Psoas muscle (tissue), 8 donors: ENCODE results near the gene TMCO5A. TPM values are rescaled to one million over a fixed set of nuclear protein-coding genes. Genes with fewer than 3 reads are reported as not detected.

ENCODE experiments used
- ATAC-seq, 4 donors: fragments of 200-7000 bp; cut with Tn5 transposase; one replicate each; pipeline ENCODE4 v1.9.1; 2020; ENCODE audit warnings: moderate library complexity in 3 of 4, mild to moderate bottlenecking in 2 of 4
- DNase-seq, 2 donors: peaks; one replicate each; pipeline ENCODE4 v3.0.0-alpha.2; 2020
- H3K27ac ChIP-seq: fragments of 200-600 bp; one replicate; pipeline ENCODE4 v1.8.0; 2022
- H3K27me3 ChIP-seq, 3 donors: fragments of 200-600 bp in 1 of 3; one replicate each; pipeline versions ENCODE4 v1.6.1 to v1.8.0; 2013 to 2022; ENCODE audit warnings: low read length in 2 of 3, mild to moderate bottlenecking in 2 of 3, moderate library complexity in 1 of 3; ENCODE audit not compliant: insufficient read depth in 3 of 3
- H3K36me3 ChIP-seq, 2 donors: fragments of 200-600 bp in 1 of 2; one replicate each; pipeline versions ENCODE4 v1.6.1 to v1.8.0; 2013 to 2022; ENCODE audit warnings: low read depth in 1 of 2, mild to moderate bottlenecking in 1 of 2, moderate library complexity in 1 of 2; ENCODE audit not compliant: insufficient read depth in 1 of 2
- H3K4me1 ChIP-seq: fragments of 200-600 bp; one replicate; pipeline ENCODE4 v1.8.0; 2022
- H3K4me3 ChIP-seq: fragments of 200-600 bp; one replicate; pipeline ENCODE4 v1.8.0; 2022; ENCODE audit warnings: mild to moderate bottlenecking
- H3K9me3 ChIP-seq: fragments of 200-600 bp; one replicate; pipeline ENCODE4 v1.8.0; 2022
- WGBS, 3 donors: extraction: QIAGEN DNeasy Blood & Tissue Kit; methylation state at CpG; one replicate each; pipeline versions ENCODE4 v1.1.6 to v1.1.7; 2013; 5-methylcytosine and 5-hydroxymethylcytosine counted together
- intact Hi-C, 2 donors: fragments of 100-400 bp; cut with DNase I; formaldehyde crosslinking; loops; one replicate each; pipeline versions ENCODE4 v1.11.0 to v1.14.2; 2022
- polyA plus RNA-seq, 3 donors: library from polyadenylated mRNA; stranded (reverse); fragments of 200-250 nt; gene quantifications; one replicate each; pipeline ENCODE4 v1.2.3, GENCODE V29; 2013
- total RNA-seq, 4 donors: library from RNA; stranded (reverse); fragmentation: NEBNext Ultra II Directional in 2 of 4; extraction: Animal tissue kit (Norgen Biotek cat#: 25700) in 2 of 4; gene quantifications; one replicate each; pipeline versions ENCODE4 v1.2.1 to v1.2.4, GENCODE V29; 2021 to 2023
- TF ChIP-seq, protein P1 (sequence below): fragments of 200-600 bp; IDR thresholded peaks from one replicate; pipeline ENCODE4 v1.8.0; 2022; ENCODE audit warnings: antibody characterized with exemption
- donor health status: healthy with polysubstance abuse.
- donor health status: DM: no; HTN: no; CAD: no; lungs with moderate emphysema.
- donor health status: Bipolar disorder and iron deficiency.
- donor health status: healthy.
- donor health status: DM: yes; HTN: yes; CAD: no.
- donor health status: DM: no; HTN: no; CAD: no.
- donor health status: DM: no; HTN: no; CAD: no.
- donor health status: DM: yes; HTN: yes; CAD: no.

Gene TMCO5A
- total and polyA plus RNA-seq, 7 donors: not detected

DNA sequence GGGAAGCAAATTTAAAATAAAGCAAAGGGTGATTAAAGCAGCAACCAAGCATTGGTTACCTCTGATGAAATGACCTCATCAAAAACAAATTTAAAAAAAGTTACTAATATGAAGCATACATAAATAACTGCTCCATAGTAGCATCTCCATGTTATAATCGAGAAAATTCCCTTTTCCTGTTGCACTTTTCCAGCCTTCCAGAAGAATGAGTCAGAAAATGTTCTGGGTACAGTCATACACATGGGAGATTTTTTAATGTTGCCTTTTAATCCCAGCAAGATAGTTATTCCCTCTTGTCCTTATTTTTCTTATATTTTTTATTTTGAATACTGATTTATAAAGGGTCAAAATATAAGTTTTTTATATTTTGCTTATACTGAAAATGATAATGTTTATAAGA is 2.6 kb upstream of the TMCO5A start:
- DNase-seq (no peak), ATAC-seq (no peak)
- WGBS, 3 donors: 14 to 27% (median 21%) methylated on average over 1 of the region's 1 CpG
- Histone ChIP-seq H3K4me3 (no peak overlapping the region), H3K27me3 (no peaks in the 10 kb centered on the region), H3K4me1 (no peaks in the 10 kb centered on the region), H3K27ac (no peak overlapping the region), H3K9me3 (no peaks in the 10 kb centered on the region), H3K36me3 (no peaks in the 10 kb centered on the region)
- intact Hi-C loops: no loop called here
- TF ChIP-seq, protein P1, sequence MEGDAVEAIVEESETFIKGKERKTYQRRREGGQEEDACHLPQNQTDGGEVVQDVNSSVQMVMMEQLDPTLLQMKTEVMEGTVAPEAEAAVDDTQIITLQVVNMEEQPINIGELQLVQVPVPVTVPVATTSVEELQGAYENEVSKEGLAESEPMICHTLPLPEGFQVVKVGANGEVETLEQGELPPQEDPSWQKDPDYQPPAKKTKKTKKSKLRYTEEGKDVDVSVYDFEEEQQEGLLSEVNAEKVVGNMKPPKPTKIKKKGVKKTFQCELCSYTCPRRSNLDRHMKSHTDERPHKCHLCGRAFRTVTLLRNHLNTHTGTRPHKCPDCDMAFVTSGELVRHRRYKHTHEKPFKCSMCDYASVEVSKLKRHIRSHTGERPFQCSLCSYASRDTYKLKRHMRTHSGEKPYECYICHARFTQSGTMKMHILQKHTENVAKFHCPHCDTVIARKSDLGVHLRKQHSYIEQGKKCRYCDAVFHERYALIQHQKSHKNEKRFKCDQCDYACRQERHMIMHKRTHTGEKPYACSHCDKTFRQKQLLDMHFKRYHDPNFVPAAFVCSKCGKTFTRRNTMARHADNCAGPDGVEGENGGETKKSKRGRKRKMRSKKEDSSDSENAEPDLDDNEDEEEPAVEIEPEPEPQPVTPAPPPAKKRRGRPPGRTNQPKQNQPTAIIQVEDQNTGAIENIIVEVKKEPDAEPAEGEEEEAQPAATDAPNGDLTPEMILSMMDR: no peak

DNA sequence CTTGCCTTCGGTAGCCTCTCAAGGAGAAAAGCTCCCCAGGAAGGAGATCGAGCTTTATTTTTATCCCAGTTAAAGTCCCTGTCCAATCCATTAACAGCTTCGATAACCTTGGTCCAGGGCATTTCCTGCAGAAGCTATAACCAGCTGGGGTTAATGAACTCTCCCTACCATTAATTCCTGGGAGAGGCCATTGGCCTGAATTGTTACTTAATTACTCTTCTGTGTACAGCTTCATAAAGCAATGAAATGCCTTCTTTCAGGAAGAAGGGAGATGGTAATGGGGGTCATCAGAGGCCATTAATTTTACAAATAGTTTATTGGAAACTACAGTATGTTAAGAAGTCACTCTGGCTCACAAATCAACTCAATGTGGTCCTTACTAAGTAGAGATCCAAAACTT is 1.9 kb upstream of the TMCO5A start:
- Histone ChIP-seq H3K36me3 (no peaks in the 10 kb centered on the region), H3K4me1 (no peaks in the 10 kb centered on the region), H3K27ac (no peak overlapping the region), H3K4me3 (no peak overlapping the region), H3K9me3 (no peaks in the 10 kb centered on the region), H3K27me3 (no peaks in the 10 kb centered on the region)
- TF ChIP-seq, protein P1: no peak
- 25 to 42% (median 26%) methylated on average over 3 of the region's 3 CpGs for WGBS, 3 donors
- intact Hi-C loops: no loop called here
- no peak for ATAC-seq
- no peak for DNase-seq

DNA sequence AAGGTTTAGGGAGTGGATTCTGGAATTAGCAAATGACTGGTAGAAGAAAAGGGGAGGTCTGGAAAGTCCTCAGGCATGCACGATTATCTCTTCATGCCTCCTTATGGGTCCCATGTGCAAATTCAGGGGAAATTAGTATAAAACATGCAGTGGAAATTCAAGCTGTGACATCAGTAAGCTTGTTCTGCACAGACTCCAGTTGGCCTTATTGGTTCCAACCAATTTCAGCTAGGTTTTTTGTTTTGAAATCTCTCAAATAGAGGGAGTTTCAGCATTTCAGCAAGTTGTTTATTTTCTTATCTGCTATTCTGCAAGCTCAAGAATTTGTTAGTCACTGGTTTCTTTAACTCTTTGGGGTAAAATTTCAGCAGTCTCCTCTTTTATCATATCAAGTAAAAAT is 774 bp upstream of the TMCO5A start:
- no peaks in the 10 kb centered on the region for H3K4me1 ChIP-seq
- DNase-seq: no peak
- ATAC-seq: no peak
- no peaks in the 10 kb centered on the region for H3K9me3 ChIP-seq
- 16 to 30% (median 21%) methylated on average over 1 of the region's 1 CpG for WGBS, 3 donors
- TF ChIP-seq, protein P1: no peak
- no peaks in the 10 kb centered on the region for H3K36me3 ChIP-seq
- H3K27me3 ChIP-seq: no peaks in the 10 kb centered on the region
- H3K27ac ChIP-seq: no peak overlapping the region
- intact Hi-C loops: no loop called here
- H3K4me3 ChIP-seq: no peak overlapping the region

DNA sequence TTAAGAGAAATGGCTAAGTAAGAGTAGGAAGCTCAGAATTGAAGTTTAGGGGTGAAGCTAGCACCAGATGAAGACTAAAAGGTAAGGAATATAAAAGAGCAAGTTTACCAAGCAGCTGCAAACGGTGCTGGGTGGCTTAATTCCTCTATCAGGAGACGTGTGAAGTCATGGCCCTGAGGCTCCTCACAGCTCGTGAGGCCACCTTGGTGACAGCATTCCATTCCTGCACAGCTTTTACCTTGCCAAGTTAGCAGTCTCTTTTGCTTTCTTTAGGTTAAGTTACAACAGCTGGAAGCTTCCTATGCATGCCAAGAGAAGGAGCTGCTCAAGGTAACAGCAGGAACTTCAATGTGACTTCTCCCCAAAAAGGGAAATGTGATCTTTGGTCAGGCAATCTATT is 6.4 kb downstream of the TMCO5A start:
- no peak for ATAC-seq

DNA sequence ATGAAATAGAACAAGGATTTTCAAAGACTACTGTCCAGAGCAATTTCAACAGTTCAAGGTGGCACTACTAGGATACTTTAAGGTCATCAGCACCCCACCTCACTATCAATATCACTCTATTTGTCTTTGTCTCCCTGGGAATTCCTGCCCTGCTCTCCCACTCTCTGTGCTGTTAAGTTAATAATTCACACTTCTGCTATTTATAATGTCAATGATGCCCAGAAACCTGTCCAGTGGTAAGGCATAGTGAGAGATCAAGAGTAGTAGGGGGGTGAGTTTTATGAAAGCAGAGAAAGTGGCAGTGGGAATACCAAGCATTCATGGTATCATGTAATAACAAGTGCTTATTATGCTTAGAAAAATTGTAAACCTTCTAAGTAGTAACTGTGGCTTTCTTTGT is 7.3 kb downstream of the TMCO5A start:
- no peaks in the 10 kb centered on the region for H3K4me1 ChIP-seq
- no peak for DNase-seq
- intact Hi-C loops: no loop called here
- TF ChIP-seq, protein P1: no peak
- H3K27ac ChIP-seq: no peak overlapping the region
- H3K36me3 ChIP-seq: no peaks in the 10 kb centered on the region
- H3K9me3 ChIP-seq: peaks cover 7% of the 10 kb centered on the region
- ATAC-seq: no peak
- H3K27me3 ChIP-seq: no peaks in the 10 kb centered on the region
- H3K4me3 ChIP-seq: no peak overlapping the region

More for the DNA sequence above, 6.4 kb downstream of the TMCO5A start:
- H3K4me1 ChIP-seq: no peaks in the 10 kb centered on the region
- H3K27ac ChIP-seq: no peak overlapping the region
- WGBS, 3 donors: 35 to 41% (median 37%) methylated on average over 3 of the region's 3 CpGs
- peaks cover 3% of the 10 kb centered on the region for H3K9me3 ChIP-seq
- H3K4me3 ChIP-seq: no peak overlapping the region
- TF ChIP-seq, protein P1: no peak
- intact Hi-C loops: no loop called here
- H3K27me3 ChIP-seq: no peaks in the 10 kb centered on the region
- no peak for DNase-seq
- no peaks in the 10 kb centered on the region for H3K36me3 ChIP-seq
